HG03469 (cell line): ENCODE measurements around the gene MPZL1.

Experiments used
- ATAC-seq: cut with Tn5 transposase; IDR thresholded peaks from one replicate; pipeline ENCODE4 v1.9.1; 2021; ENCODE audit warnings: mild to moderate bottlenecking, moderate library complexity, moderate number of reproducible peaks; ENCODE audit not compliant: unreplicated experiment

The MPZL1 gene

GRCh38 chr1:167775178-167775577, 53.4 kb downstream of the MPZL1 start:
- ATAC-seq = no peak

GRCh38 chr1:167776151-167776550, 54.4 kb downstream of the MPZL1 start:
- ATAC-seq = no peak

GRCh38 chr1:167776616-167777268, 55.0 kb downstream of the MPZL1 start:
- no peak for ATAC-seq

GRCh38 chr1:167777269-167777650, 55.5 kb downstream of the MPZL1 start:
- ATAC-seq = no peak

- no peak for ATAC-seq
Observed at GRCh38 chr1:167781558-167781957, 59.8 kb downstream of the MPZL1 start.

- no peak for ATAC-seq
Observed at GRCh38 chr1:167782946-167783345, 61.2 kb downstream of the MPZL1 start.

GRCh38 chr1:167784876-167785550, 63.2 kb downstream of the MPZL1 start:
- ATAC-seq = no peak

GRCh38 chr1:167786502-167786901, 64.7 kb downstream of the MPZL1 start:
- no peak for ATAC-seq

- ATAC-seq = no peak
Observed at GRCh38 chr1:167789501-167789900, 67.7 kb downstream of the MPZL1 start.

- ATAC-seq = no peak
Observed at GRCh38 chr1:167790117-167790516, 68.3 kb downstream of the MPZL1 start.

GRCh38 chr1:167791281-167792187, 69.8 kb downstream of the MPZL1 start:
- ATAC-seq = no peak

GRCh38 chr1:167792188-167792565, 70.4 kb downstream of the MPZL1 start:
- no peak for ATAC-seq

- no peak for ATAC-seq
Observed at GRCh38 chr1:167794043-167794442, 72.3 kb downstream of the MPZL1 start.

- ATAC-seq = no peak
Observed at GRCh38 chr1:167795810-167796740, 74.3 kb downstream of the MPZL1 start.

- no peak for ATAC-seq
Observed at GRCh38 chr1:167797015-167797414, 75.2 kb downstream of the MPZL1 start.

- no peak for ATAC-seq
Observed at GRCh38 chr1:167798952-167799351, 77.2 kb downstream of the MPZL1 start.

- no peak for ATAC-seq
Observed at GRCh38 chr1:167799747-167800146, 78.0 kb downstream of the MPZL1 start.

GRCh38 chr1:167800251-167800650, 78.5 kb downstream of the MPZL1 start:
- no peak for ATAC-seq

- ATAC-seq = no peak
Observed at GRCh38 chr1:167802235-167802634, 80.5 kb downstream of the MPZL1 start.

GRCh38 chr1:167803358-167804207, 81.8 kb downstream of the MPZL1 start:
- ATAC-seq = peak; percentile 84
